NCI-H2029 treated with DMSO at 0.1 percent for 48 hours (cell line): ENCODE data around the gene ZCCHC2.

Source experiments
- DNase-seq: peaks from one replicate; lab custom pipeline; 2025; lab: John Stamatoyannopoulos, UW

The ZCCHC2 gene

GRCh38 chr18:62610701-62611411 lies 88.0 kb downstream of the ZCCHC2 start:
- no peak for DNase-seq

GRCh38 chr18:62611453-62612288 lies 88.8 kb downstream of the ZCCHC2 start:
- DNase-seq: no peak

GRCh38 chr18:62612289-62612645 lies 89.4 kb downstream of the ZCCHC2 start:
- no peak for DNase-seq

GRCh38 chr18:62612776-62613175 lies 90.0 kb downstream of the ZCCHC2 start:
- no peak for DNase-seq

GRCh38 chr18:62614494-62614893 lies 91.7 kb downstream of the ZCCHC2 start:
- DNase-seq: no peak

- no peak for DNase-seq
Observed at GRCh38 chr18:62616331-62616805, 93.5 kb downstream of the ZCCHC2 start.

GRCh38 chr18:62617793-62618591 lies 95.2 kb downstream of the ZCCHC2 start:
- DNase-seq: no peak

GRCh38 chr18:62618735-62619134 lies 95.9 kb downstream of the ZCCHC2 start:
- DNase-seq: no peak

- no peak for DNase-seq
Observed at GRCh38 chr18:62621546-62621945, 98.7 kb downstream of the ZCCHC2 start.

- DNase-seq: no peak
Observed at GRCh38 chr18:62625019-62625418, 102.2 kb downstream of the ZCCHC2 start.
